ENCODE data around the gene UQCR10. TPM values are rescaled to one million over a fixed set of nuclear protein-coding genes. Genes with fewer than 3 reads are reported as not detected.

Gene UQCR10
- total and polyA plus RNA-seq, 2 experiments from 2014 or later = 78.0 to 535 TPM

DNA sequence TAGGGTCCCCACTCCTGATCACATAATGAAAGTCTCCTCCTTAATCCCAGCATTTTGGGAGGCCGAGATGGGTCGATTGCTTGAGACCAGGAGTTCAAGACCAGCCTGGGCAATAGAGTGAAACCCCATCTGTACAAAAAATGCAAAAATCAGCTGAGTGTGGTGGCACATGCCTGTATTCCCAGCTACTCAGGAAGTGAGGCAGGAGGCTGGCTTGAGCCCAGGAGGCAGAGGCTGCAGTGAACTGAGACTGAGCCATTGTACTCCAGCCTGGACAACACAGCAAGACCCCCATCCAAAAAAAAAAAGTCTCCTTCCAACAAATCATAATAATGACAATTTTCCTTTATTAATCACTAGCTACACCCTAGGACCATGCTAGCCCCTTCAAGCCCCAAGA lies 15.5 kb upstream of the UQCR10 start:
- H3K4me1 ChIP-seq (ENCODE audit: insufficient read depth) = no peaks in the 10 kb centered on the region
- Mint-ChIP-seq H3K27ac (no peak overlapping the region), H3K9me3 (no peaks in the 10 kb centered on the region; the same call in 2 of the 3 replicates), H3K4me1 (no peaks in the 10 kb centered on the region), H3K27me3 (ENCODE audit: insufficient read depth, low read depth, poor library complexity) (peaks cover 4% of the 10 kb centered on the region), H3K36me3 (ENCODE audit: low read depth) (no peaks in the 10 kb centered on the region), H3K4me3 (no peak overlapping the region)
- H3K27me3 ChIP-seq (ENCODE audit: insufficient read depth) = no peaks in the 10 kb centered on the region
- H3K36me3 ChIP-seq (ENCODE audit: insufficient read depth) = no peaks in the 10 kb centered on the region
- no peaks in the 10 kb centered on the region for H4K20me1 ChIP-seq (replicated peaks; ENCODE audit: insufficient read depth)
- H3K27ac ChIP-seq (ENCODE audit: low read depth) = no peak overlapping the region
- H3K79me2 ChIP-seq (replicated peaks; ENCODE audit: insufficient read depth) = no peaks in the 10 kb centered on the region
- H3F3A ChIP-seq (replicated peaks; ENCODE audit: low read depth) = no peaks in the 10 kb centered on the region
- no peaks in the 10 kb centered on the region for H3K9me2 ChIP-seq (ENCODE audit: insufficient read depth)
- ATAC-seq (no peak), DNase-seq (ENCODE audit: low spot score) (no peak)
- no peak overlapping the region for H3K4me3 ChIP-seq
- no peak overlapping the region for H3K4me2 ChIP-seq
- no peak overlapping the region for H2AFZ ChIP-seq
- TF ChIP-seq CREB1 (CRISPR knock-in tag; IDR thresholded peaks at IDR 0.05; ENCODE audit: low read depth) = no peak
- no peak for TF ChIP-seq ZNF114 (CRISPR knock-in tag; IDR thresholded peaks at IDR 0.05)
- TF ChIP-seq NANOG (IDR thresholded peaks at IDR 0.05; ENCODE audit: borderline replicate concordance) = no peak
- TF ChIP-seq EZH2phosphoT487 (IDR thresholded peaks at IDR 0.05; ENCODE audit: unreplicated experiment) = no peak
- no peak for TF ChIP-seq POLR2AphosphoS5 (IDR thresholded peaks at IDR 0.05; ENCODE audit: low read depth)
- no peak for TF ChIP-seq EZH2 (IDR thresholded peaks at IDR 0.05; ENCODE audit: low read depth, unreplicated experiment)
- TF ChIP-seq STAT1 (IDR thresholded peaks at IDR 0.05; ENCODE audit: unreplicated experiment) = no peak
- no peak for TF ChIP-seq ZNF331 (CRISPR knock-in tag; IDR thresholded peaks at IDR 0.05; ENCODE audit: low read depth)
- TF ChIP-seq, protein P1, sequence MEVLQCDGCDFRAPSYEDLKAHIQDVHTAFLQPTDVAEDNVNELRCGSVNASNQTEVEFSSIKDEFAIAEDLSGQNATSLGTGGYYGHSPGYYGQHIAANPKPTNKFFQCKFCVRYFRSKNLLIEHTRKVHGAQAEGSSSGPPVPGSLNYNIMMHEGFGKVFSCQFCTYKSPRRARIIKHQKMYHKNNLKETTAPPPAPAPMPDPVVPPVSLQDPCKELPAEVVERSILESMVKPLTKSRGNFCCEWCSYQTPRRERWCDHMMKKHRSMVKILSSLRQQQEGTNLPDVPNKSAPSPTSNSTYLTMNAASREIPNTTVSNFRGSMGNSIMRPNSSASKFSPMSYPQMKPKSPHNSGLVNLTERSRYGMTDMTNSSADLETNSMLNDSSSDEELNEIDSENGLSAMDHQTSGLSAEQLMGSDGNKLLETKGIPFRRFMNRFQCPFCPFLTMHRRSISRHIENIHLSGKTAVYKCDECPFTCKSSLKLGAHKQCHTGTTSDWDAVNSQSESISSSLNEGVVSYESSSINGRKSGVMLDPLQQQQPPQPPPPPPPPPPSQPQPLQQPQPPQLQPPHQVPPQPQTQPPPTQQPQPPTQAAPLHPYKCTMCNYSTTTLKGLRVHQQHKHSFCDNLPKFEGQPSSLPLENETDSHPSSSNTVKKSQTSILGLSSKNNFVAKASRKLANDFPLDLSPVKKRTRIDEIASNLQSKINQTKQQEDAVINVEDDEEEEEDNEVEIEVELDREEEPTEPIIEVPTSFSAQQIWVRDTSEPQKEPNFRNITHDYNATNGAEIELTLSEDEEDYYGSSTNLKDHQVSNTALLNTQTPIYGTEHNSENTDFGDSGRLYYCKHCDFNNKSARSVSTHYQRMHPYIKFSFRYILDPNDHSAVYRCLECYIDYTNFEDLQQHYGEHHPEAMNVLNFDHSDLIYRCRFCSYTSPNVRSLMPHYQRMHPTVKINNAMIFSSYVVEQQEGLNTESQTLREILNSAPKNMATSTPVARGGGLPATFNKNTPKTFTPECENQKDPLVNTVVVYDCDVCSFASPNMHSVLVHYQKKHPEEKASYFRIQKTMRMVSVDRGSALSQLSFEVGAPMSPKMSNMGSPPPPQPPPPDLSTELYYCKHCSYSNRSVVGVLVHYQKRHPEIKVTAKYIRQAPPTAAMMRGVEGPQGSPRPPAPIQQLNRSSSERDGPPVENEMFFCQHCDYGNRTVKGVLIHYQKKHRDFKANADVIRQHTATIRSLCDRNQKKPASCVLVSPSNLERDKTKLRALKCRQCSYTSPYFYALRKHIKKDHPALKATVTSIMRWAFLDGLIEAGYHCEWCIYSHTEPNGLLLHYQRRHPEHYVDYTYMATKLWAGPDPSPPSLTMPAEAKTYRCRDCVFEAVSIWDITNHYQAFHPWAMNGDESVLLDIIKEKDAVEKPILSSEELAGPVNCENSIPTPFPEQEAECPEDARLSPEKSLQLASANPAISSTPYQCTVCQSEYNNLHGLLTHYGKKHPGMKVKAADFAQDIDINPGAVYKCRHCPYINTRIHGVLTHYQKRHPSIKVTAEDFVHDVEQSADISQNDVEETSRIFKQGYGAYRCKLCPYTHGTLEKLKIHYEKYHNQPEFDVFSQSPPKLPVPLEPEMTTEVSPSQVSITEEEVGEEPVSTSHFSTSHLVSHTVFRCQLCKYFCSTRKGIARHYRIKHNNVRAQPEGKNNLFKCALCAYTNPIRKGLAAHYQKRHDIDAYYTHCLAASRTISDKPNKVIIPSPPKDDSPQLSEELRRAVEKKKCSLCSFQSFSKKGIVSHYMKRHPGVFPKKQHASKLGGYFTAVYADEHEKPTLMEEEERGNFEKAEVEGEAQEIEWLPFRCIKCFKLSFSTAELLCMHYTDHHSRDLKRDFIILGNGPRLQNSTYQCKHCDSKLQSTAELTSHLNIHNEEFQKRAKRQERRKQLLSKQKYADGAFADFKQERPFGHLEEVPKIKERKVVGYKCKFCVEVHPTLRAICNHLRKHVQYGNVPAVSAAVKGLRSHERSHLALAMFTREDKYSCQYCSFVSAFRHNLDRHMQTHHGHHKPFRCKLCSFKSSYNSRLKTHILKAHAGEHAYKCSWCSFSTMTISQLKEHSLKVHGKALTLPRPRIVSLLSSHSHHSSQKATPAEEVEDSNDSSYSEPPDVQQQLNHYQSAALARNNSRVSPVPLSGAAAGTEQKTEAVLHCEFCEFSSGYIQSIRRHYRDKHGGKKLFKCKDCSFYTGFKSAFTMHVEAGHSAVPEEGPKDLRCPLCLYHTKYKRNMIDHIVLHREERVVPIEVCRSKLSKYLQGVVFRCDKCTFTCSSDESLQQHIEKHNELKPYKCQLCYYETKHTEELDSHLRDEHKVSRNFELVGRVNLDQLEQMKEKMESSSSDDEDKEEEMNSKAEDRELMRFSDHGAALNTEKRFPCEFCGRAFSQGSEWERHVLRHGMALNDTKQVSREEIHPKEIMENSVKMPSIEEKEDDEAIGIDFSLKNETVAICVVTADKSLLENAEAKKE (CRISPR knock-in tag; IDR thresholded peaks at IDR 0.05) = no peak
- TF ChIP-seq, protein P2, sequence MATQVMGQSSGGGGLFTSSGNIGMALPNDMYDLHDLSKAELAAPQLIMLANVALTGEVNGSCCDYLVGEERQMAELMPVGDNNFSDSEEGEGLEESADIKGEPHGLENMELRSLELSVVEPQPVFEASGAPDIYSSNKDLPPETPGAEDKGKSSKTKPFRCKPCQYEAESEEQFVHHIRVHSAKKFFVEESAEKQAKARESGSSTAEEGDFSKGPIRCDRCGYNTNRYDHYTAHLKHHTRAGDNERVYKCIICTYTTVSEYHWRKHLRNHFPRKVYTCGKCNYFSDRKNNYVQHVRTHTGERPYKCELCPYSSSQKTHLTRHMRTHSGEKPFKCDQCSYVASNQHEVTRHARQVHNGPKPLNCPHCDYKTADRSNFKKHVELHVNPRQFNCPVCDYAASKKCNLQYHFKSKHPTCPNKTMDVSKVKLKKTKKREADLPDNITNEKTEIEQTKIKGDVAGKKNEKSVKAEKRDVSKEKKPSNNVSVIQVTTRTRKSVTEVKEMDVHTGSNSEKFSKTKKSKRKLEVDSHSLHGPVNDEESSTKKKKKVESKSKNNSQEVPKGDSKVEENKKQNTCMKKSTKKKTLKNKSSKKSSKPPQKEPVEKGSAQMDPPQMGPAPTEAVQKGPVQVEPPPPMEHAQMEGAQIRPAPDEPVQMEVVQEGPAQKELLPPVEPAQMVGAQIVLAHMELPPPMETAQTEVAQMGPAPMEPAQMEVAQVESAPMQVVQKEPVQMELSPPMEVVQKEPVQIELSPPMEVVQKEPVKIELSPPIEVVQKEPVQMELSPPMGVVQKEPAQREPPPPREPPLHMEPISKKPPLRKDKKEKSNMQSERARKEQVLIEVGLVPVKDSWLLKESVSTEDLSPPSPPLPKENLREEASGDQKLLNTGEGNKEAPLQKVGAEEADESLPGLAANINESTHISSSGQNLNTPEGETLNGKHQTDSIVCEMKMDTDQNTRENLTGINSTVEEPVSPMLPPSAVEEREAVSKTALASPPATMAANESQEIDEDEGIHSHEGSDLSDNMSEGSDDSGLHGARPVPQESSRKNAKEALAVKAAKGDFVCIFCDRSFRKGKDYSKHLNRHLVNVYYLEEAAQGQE (IDR thresholded peaks at IDR 0.05; ENCODE audit: unreplicated experiment) = no peak
- TF ChIP-seq, protein P3, sequence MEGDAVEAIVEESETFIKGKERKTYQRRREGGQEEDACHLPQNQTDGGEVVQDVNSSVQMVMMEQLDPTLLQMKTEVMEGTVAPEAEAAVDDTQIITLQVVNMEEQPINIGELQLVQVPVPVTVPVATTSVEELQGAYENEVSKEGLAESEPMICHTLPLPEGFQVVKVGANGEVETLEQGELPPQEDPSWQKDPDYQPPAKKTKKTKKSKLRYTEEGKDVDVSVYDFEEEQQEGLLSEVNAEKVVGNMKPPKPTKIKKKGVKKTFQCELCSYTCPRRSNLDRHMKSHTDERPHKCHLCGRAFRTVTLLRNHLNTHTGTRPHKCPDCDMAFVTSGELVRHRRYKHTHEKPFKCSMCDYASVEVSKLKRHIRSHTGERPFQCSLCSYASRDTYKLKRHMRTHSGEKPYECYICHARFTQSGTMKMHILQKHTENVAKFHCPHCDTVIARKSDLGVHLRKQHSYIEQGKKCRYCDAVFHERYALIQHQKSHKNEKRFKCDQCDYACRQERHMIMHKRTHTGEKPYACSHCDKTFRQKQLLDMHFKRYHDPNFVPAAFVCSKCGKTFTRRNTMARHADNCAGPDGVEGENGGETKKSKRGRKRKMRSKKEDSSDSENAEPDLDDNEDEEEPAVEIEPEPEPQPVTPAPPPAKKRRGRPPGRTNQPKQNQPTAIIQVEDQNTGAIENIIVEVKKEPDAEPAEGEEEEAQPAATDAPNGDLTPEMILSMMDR (conservative IDR thresholded peaks at IDR 0.05; ENCODE audit: low read depth in 2 of 2) = no peak
- TF ChIP-seq, protein P4, sequence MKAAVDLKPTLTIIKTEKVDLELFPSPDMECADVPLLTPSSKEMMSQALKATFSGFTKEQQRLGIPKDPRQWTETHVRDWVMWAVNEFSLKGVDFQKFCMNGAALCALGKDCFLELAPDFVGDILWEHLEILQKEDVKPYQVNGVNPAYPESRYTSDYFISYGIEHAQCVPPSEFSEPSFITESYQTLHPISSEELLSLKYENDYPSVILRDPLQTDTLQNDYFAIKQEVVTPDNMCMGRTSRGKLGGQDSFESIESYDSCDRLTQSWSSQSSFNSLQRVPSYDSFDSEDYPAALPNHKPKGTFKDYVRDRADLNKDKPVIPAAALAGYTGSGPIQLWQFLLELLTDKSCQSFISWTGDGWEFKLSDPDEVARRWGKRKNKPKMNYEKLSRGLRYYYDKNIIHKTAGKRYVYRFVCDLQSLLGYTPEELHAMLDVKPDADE (IDR thresholded peaks at IDR 0.05) = no peak
